SU-DHL-6 (cell line): ENCODE data around the gene PTPRG.

Source experiments
- H2AFZ ChIP-seq: fragments of 200-600 bp; sonication (generic); 2 replicates; pipeline ENCODE4 v1.6.1; 2014; ENCODE audit warnings: low read depth, mild to moderate bottlenecking, moderate library complexity, mixed read lengths, antibody characterized with exemption, low read length; ENCODE audit not compliant: severe bottlenecking
- H3F3A ChIP-seq: fragments of 200-600 bp; shearing (Covaris generic); 2 replicates; pipeline ENCODE4 v1.6.0; 2016; ENCODE audit warnings: antibody characterized with exemption, mild to moderate bottlenecking; ENCODE audit not compliant: insufficient read depth
- H3K27ac ChIP-seq: fragments of 200-600 bp; sonication (generic); 2 replicates; pipeline ENCODE4 v1.5.1; 2016; ENCODE audit warnings: low read depth, mild to moderate bottlenecking, low read length, moderate library complexity, mixed read lengths
- H3K27me3 ChIP-seq: fragments of 200-600 bp; sonication (generic), shearing (Covaris generic); 2 replicates; pipeline ENCODE4 v1.6.0; 2014; ENCODE audit warnings: mild to moderate bottlenecking, low read length
- H3K36me3 ChIP-seq: fragments of 200-600 bp; sonication (generic); 2 replicates; pipeline ENCODE4 v1.6.1; 2014; ENCODE audit warnings: mild to moderate bottlenecking, low read length, mixed read lengths
- H3K4me2 ChIP-seq: fragments of 300-600, 200-600 bp; shearing (Covaris generic), sonication (generic); 2 replicates; pipeline ENCODE4 v1.6.0; 2014; ENCODE audit warnings: low read length, low read depth, mild to moderate bottlenecking; ENCODE audit not compliant: poor library complexity, severe bottlenecking
- H3K4me3 ChIP-seq: fragments of 200-600 bp; sonication (generic); 2 replicates; pipeline ENCODE4 v1.5.1; 2014; ENCODE audit warnings: antibody characterized with exemption, low read length, mild to moderate bottlenecking, mixed read lengths; ENCODE audit not compliant: insufficient read depth, poor library complexity, severe bottlenecking
- H3K79me2 ChIP-seq: fragments of 200-600 bp; sonication (generic); 2 replicates; pipeline ENCODE4 v1.6.1; 2014; ENCODE audit warnings: mild to moderate bottlenecking, low read length, moderate library complexity; ENCODE audit not compliant: insufficient read depth
- H3K9ac ChIP-seq: fragments of 200-600 bp; sonication (generic); 2 replicates; pipeline ENCODE4 v1.7.0; 2014; ENCODE audit warnings: mild to moderate bottlenecking, low read length
- H3K9me2 ChIP-seq: fragments of 200-600 bp; sonication (generic); replicated peaks from 2 replicates; pipeline ENCODE4 v1.6.1; 2014; ENCODE audit warnings: low read length; ENCODE audit not compliant: insufficient read depth
- H3K9me3 ChIP-seq: fragments of 200-600 bp; sonication (generic); 2 replicates; pipeline ENCODE4 v1.6.1; 2014; ENCODE audit warnings: low read length, mixed read lengths; ENCODE audit not compliant: insufficient read depth
- H4K20me1 ChIP-seq: fragments of 200-600 bp; sonication (generic); 2 replicates; pipeline ENCODE4 v1.6.1; 2014; ENCODE audit warnings: low read depth, mild to moderate bottlenecking, antibody characterized with exemption, low read length, moderate library complexity, mixed read lengths
- EZH2phosphoT487 ChIP-seq: fragments of 200-600 bp; sonication (generic), shearing (Covaris generic); conservative IDR thresholded peaks from 2 replicates; pipeline ENCODE4 v1.6.1; 2018; ENCODE audit warnings: mild to moderate bottlenecking, antibody characterized with exemption, low read length, moderate library complexity, mixed read lengths
- TF ChIP-seq, protein P1 (sequence below): fragments of 200-600 bp; sonication (generic); IDR thresholded peaks from one replicate; pipeline ENCODE4 v1.5.1; 2017; ENCODE audit warnings: antibody characterized with exemption, mild to moderate bottlenecking, low read length, moderate library complexity; ENCODE audit not compliant: insufficient read depth, poor library complexity, severe bottlenecking

PTPRG gene

DNA sequence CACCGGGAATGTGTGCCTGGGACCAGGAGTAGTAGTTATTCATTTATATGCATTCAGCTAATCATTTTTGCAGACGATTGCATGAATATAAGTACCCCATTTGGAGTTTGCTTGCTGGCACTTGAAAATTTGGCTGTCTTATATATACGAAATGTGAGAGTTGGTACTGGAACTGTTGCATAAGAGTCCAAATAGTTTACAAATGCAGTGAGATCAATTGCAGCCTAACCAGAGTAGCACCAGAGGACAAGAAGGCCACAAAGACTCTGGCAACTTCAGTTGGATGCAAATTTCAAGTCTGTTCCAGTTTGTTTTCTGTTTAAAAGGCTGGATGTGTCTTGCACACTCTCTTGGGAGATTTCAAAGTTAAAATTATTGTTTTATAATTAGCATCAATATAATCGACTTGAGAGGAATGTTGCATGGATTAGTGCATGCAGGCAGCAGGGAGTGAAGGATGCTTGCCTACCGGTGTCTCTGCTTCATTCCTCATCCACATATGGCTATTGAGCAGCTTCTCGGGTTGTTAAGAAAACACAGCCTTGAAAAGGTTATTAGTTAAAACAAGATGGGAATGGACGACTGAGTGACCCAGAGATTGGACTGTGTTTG is 213.0 kb downstream of the PTPRG start:
- H3K9ac ChIP-seq = no peak overlapping the region
- no peak overlapping the region for H3K4me2 ChIP-seq
- H3K36me3 ChIP-seq = no peaks in the 10 kb centered on the region
- no peaks in the 10 kb centered on the region for H3K9me2 ChIP-seq
- H3K79me2 ChIP-seq = no peaks in the 10 kb centered on the region
- H3K27me3 ChIP-seq = no peaks in the 10 kb centered on the region
- H3F3A ChIP-seq = no peaks in the 10 kb centered on the region
- H3K4me3 ChIP-seq = no peak overlapping the region
- no peaks in the 10 kb centered on the region for H4K20me1 ChIP-seq
- H3K27ac ChIP-seq = no peak overlapping the region
- H3K9me3 ChIP-seq = no peaks in the 10 kb centered on the region
- TF ChIP-seq, protein P1, sequence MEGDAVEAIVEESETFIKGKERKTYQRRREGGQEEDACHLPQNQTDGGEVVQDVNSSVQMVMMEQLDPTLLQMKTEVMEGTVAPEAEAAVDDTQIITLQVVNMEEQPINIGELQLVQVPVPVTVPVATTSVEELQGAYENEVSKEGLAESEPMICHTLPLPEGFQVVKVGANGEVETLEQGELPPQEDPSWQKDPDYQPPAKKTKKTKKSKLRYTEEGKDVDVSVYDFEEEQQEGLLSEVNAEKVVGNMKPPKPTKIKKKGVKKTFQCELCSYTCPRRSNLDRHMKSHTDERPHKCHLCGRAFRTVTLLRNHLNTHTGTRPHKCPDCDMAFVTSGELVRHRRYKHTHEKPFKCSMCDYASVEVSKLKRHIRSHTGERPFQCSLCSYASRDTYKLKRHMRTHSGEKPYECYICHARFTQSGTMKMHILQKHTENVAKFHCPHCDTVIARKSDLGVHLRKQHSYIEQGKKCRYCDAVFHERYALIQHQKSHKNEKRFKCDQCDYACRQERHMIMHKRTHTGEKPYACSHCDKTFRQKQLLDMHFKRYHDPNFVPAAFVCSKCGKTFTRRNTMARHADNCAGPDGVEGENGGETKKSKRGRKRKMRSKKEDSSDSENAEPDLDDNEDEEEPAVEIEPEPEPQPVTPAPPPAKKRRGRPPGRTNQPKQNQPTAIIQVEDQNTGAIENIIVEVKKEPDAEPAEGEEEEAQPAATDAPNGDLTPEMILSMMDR = no peak
- no peak for TF ChIP-seq EZH2phosphoT487
- no peak overlapping the region for H2AFZ ChIP-seq

DNA sequence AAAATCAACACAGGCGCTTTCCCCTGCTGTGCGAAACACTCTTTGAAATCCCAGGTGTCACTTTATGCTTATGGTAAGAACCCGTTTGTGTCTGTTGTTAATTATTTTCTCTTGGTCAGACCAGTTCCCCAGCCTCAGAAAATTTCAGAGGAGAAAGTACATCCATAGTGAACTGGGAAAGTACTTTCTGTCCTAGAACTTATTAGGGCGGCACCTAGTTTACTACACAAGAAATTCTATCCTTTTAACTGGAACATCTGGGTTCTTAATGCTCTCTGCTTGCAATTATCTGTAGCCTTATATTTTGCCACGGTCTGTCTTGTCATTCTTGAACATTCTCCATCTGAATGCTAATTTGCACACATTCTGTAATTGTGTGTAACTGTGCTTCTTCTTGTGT is 215.0 kb downstream of the PTPRG start:
- Histone ChIP-seq H3K27ac (no peak overlapping the region), H3K9me2 (no peaks in the 10 kb centered on the region), H3K4me3 (no peak overlapping the region), H2AFZ (no peak overlapping the region), H4K20me1 (no peaks in the 10 kb centered on the region), H3K9ac (no peak overlapping the region), H3K27me3 (no peaks in the 10 kb centered on the region), H3K9me3 (no peaks in the 10 kb centered on the region), H3F3A (no peaks in the 10 kb centered on the region), H3K4me2 (no peak overlapping the region), H3K79me2 (no peaks in the 10 kb centered on the region), H3K36me3 (no peaks in the 10 kb centered on the region)
- no peak for TF ChIP-seq EZH2phosphoT487
- TF ChIP-seq, protein P1 = no peak

DNA sequence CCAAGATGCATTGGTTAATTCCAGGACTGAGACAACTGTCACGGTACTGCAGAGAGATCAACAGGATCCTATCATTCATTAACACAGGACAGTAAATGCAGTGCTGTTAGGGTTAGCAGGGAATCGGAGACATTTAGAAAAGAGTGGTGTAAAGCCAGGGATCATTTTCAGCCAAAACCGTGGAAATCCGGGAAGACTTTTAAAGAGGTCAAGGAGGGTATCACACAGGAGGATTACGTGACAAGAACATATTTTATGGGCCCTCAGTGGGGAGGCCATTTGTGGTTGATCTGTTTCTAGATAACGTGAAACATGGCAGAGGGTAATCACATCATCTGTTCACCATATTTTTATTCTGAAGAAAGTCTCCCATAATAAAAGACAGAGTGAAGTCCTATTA is 216.1 kb downstream of the PTPRG start:
- H3K9me3 ChIP-seq = no peaks in the 10 kb centered on the region
- TF ChIP-seq, protein P1 = no peak
- H3K27ac ChIP-seq = no peak overlapping the region
- H3K79me2 ChIP-seq = no peaks in the 10 kb centered on the region
- no peaks in the 10 kb centered on the region for H3K27me3 ChIP-seq
- no peaks in the 10 kb centered on the region for H4K20me1 ChIP-seq
- H3F3A ChIP-seq = no peaks in the 10 kb centered on the region
- no peak overlapping the region for H3K4me2 ChIP-seq
- no peak overlapping the region for H2AFZ ChIP-seq
- H3K4me3 ChIP-seq = no peak overlapping the region
- H3K36me3 ChIP-seq = no peaks in the 10 kb centered on the region
- H3K9me2 ChIP-seq = no peaks in the 10 kb centered on the region
- H3K9ac ChIP-seq = no peak overlapping the region
